ENCODE measurements around the gene SIX2.
"Not testable (repeated sequence)": the region's sequence is repeated elsewhere in the genome, so short reads cannot be mapped to it uniquely, and the experiment has no call there.

The SIX2 gene

DNA sequence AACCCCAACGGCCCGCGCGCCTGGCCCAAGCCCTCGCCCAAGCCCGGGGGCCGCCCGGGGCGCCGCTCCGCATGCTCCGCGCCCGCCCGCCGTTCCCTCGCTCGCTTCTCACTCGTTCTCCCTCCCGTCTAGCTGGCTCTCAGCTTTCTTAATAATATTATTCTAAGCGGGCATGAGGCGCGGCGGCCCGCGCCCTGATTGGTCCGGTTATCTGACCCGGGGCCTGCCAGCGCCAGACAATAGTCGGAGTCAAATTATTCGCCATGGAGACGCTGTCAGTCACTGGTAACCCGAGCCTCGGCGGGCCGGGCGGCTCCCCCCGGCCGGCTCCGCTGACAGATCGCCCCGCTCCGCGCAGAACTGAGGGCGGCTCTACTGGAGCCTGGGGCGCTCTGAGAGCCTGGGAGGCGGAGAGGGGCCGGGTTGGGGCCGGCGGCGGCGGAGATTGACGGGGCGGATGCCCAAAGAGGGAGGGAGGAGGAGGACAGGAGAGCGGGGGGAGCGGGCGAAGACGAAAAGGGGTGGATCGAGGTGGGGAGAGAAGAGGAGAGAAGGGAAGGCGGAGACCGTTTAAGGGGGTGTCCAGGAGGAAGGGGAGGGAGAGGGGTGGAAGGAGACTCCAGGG, at the start of gene SIX2:
Gene SIX2, minus strand, starts transcription at position 150 of the 625 bp plus-strand sequence. CDS start 342 bp downstream, outside the sequence.
- ATAC-seq: no peak

- no peak for ATAC-seq
Observed at GRCh38 chr2:45055162-45055605, 45.9 kb upstream of the SIX2 start.

DNA sequence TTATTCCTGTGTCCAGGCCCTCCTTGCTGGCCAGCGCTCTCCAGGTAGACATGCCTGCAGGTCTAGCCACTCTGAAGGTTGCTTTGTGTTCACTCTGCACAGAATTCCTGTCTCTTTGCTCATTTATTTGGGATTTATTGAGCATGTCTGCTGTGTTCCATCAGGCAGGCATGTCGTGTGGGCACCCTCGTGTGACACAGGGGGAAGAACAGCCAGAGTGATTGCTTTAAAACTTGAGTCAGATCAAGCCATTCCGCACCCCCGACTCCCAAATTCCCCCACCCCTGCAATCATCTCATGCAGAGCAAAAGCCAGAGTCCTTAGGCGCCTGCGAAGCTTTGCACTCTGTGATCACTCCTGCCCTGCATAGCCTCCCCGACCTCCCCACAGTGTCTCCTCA, 44.7 kb upstream of the SIX2 start:
- ATAC-seq: no peak

GRCh38 chr2:45052388-45052928, 43.2 kb upstream of the SIX2 start:
- no peak for ATAC-seq

- no peak for ATAC-seq
Observed at GRCh38 chr2:45049569-45050336, 40.5 kb upstream of the SIX2 start.

DNA sequence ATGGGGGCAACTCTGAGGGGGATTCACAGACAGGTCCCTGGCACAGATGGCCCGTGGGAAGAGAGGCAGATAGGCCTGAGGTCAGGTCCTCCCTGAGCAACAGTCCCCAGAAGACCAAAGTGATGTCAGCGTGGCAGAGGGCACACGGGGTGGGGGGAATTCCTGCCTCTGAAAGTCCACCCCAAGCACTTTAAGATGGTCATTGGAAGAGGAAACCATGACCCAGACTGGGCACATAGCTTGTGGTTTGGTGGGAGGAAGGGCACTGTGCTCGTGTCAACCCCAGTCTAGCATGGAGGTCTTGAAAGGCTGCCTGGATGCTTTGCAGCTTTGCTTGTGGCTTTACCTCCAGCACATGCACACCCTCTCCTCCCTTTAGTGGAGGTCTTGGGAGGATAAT, 38.0 kb upstream of the SIX2 start:
- no peak for ATAC-seq

GRCh38 chr2:45046786-45047185, 37.5 kb upstream of the SIX2 start:
- no peak for ATAC-seq

DNA sequence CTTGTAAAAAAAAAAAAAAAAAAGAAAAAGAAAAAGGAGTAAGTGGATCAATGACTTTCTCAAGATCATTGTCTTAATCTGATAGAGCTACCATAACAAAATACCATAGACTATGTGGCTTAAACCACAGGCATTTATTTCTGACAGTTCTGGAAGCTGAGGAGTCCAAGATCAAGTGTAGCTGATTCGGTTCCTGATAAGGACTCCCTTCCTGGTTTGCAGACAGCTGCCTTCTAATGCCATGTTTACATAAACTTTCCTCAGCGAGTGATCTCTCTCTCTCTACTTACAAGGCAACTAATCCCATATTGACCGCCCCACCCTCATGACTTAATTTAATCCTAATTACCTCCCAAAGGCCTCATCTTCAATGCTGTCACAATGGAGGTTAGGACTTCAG, 36.5 kb upstream of the SIX2 start:
- no peak for ATAC-seq

DNA sequence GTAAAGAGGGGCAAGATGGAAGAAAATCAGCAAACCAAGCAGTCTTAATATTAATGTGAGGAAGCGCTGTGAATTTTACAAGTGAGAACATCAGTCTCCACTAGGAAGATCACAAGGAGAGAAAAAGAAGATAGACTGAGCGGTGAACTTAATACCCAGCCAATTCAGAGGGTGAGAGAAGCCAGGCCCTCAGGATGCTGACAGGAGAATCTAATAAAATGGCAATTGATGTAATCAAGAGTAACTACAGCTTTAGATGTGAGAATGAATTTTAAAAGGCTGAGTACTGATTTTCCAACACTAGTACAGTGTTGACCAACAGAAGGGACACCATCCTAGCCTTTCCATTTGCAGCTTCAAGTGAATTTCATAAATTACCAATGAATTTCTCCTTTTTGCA, 35.7 kb upstream of the SIX2 start:
- ATAC-seq: no peak

- no peak for ATAC-seq
Observed at GRCh38 chr2:45043174-45043573, 33.9 kb upstream of the SIX2 start.

DNA sequence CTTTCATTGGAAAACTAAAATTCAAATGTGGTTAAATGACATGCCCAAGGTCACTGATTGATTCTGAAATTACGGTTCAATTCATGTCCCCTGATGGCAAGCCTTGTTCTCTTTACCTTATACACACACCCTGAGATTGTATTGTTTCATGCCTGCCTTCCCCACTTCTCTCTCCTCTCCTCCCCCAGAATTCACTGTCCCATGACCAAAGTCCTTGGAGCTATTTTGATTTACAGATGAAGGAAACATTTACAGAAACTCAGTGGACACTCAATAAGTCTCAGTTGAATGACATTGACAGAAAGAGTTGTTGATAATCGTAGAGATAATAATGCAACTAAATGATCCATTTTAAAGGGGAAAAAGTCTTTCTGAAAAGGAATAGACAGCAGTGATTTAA, 33.1 kb upstream of the SIX2 start:
- ATAC-seq: no peak

GRCh38 chr2:45040786-45041185, 31.5 kb upstream of the SIX2 start:
- ATAC-seq: no peak

DNA sequence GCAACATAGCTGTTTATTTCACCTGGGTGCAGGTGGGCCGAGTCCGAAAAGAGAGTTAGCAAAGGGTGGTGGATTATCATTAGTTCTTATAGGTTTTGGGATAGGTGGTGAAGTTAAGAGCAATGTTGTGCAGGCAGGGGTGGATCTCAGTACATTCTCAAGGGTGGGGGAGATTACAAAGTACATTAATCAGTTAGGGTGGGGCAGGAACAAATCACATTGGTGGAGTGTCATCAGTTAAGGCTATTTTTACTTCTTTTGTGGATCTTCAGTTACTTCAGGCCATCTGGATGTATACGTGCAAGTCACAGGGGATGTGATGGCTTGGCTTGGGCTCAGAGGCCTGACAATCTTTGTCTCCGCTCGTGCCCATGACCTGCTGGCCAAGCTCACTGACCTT, 30.6 kb upstream of the SIX2 start:
- ATAC-seq: not testable (repeated sequence)

DNA sequence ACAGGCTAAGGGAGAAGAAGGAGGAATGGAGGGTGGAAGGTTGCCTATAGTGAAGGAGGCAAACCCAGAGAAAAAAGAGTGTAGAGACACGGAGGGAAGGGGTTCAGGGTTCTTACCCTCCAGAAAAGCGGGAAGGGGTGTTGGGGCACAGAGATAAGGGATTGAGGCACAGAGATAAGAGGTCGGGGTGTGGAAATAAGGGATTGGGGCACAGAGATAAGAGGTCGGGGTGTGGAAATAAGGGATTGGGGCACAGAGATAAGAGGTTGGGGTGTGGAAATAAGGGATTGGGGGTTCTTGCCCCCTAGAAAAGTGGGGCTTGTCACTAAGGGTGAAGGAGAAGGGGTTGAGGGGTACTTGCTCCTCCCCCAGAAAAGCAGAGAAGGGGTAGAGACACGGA, 29.6 kb upstream of the SIX2 start:
- ATAC-seq: not testable (repeated sequence)

DNA sequence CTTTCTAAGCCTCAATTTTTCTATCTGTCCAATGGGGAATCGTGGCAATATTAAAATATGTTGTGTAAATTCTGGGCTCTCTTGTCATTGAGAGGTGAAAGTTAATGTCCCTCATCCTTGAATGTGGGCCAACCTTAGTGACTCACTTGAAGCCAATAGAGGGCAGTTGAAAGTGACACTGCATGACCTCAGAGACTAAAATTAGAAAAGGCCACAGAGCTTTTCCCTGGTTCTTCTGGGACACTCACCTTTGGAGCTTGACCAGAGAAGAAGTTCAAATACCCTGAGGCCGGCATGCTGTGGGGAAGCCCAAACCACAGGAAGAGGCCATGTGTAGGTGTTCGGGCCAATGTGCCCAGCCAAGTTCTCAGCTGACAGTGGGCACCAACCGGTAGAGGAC, 24.1 kb upstream of the SIX2 start:
- no peak for ATAC-seq

DNA sequence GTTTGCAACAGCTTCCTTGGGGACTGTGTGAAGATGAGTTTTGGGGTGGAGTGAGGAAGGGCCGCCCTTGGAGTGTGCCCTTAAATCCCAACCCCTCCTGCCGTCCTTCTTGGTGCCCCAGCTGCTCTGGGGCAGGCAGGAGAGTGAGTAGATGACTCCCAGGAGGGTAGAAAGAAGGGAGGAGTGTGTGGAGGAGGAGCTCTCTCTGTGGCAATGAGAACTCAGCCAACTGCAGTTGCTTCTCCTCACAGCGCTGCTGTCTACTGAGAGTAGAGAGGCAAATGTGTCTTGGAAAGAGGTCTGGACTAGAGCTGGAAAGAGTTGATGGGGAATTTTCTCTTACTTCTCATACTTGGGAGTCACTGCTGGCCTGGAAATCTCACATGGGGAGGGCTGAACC, 21.8 kb upstream of the SIX2 start:
- no peak for ATAC-seq

- ATAC-seq: no peak
Observed at GRCh38 chr2:45030553-45030952, 21.3 kb upstream of the SIX2 start.

DNA sequence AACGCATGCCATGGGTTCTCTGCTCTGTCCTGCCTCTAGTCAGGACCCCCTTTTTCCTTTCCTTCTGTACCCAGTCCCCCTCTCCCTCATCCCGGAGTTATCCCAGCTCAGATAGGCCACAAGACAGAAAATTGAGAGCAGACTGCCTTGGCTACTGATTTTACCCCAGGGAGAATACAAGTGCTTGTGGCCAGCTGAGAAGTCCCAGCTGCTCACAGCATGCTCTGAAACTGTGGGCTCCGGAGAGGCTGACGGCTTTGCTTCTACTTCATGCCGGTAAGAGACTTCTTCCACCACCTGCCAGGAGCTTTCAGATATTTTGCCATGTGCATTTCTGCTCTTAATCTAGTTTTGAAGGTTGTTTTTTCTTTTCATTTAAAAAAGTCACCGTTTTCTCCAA, 20.0 kb upstream of the SIX2 start:
- ATAC-seq: no peak

GRCh38 chr2:45028276-45028675, 19.0 kb upstream of the SIX2 start:
- no peak for ATAC-seq

DNA sequence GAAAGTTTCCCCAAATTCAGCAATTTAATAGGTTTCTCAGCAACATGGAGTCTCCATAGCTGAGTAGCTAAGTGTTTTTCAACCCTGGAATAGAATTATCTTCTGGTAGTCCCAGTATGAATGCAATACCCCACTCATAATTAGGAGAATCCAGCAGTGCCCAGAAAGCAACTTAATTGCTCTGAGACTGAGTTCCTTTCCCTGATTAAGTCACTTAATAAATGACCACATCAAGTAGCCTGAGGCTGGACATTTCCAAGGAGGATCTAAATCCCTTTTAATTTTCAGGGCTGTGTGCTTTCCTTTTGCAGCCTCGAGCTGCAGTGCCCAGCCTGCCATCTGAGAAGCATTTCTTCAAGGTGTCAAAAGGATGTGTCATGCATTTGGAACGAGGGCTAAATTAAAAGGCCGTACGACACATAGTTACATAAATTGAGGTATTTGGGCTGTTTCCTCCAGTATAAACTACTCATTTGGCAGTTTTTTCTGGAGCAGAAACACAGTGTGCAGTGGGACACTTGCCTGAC, 17.7 kb upstream of the SIX2 start:
- ATAC-seq: no peak

DNA sequence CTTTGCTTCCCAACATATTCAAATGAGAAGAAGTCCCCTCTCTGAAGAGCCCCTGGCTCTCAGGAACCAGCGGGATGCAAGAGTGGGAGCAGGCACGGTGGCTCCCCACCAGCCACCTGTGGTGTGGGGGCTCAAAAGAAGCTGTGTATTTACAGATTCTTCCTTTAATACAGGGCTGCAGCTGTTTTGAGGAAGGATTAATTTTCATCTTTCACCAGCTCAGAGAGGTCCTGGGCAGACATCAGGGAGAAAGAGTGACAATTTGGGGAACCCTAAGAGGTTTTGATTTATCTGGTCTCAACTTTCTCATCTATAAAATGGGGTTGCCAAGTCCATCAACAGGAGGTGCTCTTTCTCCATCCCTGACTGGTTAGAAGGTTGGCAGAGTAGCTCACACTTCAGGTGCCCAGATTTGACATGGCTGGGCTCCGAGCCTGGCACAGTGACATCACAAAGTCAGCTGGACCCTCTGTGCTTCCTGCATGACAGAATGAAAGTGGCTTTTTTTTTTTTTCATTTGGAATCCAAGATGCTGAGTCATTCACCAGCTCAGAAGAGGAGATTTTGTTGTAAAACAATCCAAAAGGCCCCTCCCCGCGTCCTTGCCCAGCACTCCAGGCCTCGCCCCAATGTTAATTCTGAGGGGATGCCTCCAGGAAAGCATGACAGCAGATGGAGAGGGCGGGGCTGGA, 15.5 kb upstream of the SIX2 start:
- ATAC-seq: no peak

DNA sequence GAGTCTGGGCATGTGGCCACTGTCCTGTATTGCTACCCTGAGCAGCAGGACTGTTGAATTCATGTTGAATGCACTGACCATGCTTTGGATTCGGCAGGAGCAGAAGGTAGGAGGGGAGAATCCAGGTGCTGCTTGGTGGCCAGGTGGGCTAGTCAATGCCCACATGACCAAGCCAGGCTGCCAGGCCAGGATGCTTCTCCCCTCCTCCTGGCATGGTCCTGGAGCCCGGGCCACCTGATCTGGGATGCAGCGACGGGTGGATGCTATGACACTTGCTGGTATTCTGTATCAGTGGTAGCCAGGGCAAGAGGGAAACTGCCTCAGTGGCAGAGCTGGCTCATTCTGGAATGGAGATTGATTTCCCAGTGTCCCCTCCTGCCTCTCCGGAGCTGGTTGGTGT, 14.8 kb upstream of the SIX2 start:
- ATAC-seq: no peak

- no peak for ATAC-seq
Observed at GRCh38 chr2:45020439-45020838, 11.2 kb upstream of the SIX2 start.
